Raji (cell line): Measurements from ENCODE around the gene PCDHGB3.
A peak's percentile ranks its signal among the peaks of the same experiment; 100 is the strongest.

Source experiments
- POLR2A ChIP-seq: IDR thresholded peaks from 2 replicates; pipeline ENCODE4 v1.6.1; 2011; ENCODE audit warnings: low read depth, low read length, control low read depth; ENCODE audit not compliant: insufficient read depth

PCDHGB3 gene

GRCh38 chr5:141369994-141370848, at the start of gene PCDHGB3:
TSS of gene PCDHGB3 (plus strand) at chr5:141370242. CDS start at chr5:141370395, 153 bp downstream.
- no peak for TF ChIP-seq POLR2A

DNA sequence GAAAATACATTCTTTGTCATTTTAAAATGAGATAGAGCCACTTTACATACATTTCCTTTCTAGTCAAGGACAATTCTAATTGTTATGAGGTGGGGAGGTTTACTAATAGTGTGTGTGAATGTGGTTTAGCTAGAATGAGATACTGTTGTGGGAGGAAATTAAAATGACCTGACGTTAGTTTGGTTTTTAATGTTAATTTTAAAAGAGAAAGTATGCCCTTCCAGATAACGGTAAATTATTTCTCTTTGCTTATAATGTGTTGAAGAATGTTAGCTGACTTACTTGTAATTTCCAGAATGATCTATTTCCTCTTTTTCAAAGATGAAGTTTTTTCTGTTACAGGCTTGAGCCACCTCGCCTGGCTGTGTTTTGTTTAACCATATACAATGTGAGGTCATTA, 47.8 kb upstream of the PCDHGB3 start:
- TF ChIP-seq POLR2A = no peak

- no peak for TF ChIP-seq POLR2A
Observed at GRCh38 chr5:141326088-141326854, 43.8 kb upstream of the PCDHGB3 start.

- no peak for TF ChIP-seq POLR2A
Observed at GRCh38 chr5:141328231-141328630, 41.8 kb upstream of the PCDHGB3 start.

GRCh38 chr5:141330299-141331080, 39.6 kb upstream of the PCDHGB3 start, which contains the start of gene PCDHGA1:
TSS of gene PCDHGA1 (plus strand) at chr5:141330514.
- no peak for TF ChIP-seq POLR2A

DNA sequence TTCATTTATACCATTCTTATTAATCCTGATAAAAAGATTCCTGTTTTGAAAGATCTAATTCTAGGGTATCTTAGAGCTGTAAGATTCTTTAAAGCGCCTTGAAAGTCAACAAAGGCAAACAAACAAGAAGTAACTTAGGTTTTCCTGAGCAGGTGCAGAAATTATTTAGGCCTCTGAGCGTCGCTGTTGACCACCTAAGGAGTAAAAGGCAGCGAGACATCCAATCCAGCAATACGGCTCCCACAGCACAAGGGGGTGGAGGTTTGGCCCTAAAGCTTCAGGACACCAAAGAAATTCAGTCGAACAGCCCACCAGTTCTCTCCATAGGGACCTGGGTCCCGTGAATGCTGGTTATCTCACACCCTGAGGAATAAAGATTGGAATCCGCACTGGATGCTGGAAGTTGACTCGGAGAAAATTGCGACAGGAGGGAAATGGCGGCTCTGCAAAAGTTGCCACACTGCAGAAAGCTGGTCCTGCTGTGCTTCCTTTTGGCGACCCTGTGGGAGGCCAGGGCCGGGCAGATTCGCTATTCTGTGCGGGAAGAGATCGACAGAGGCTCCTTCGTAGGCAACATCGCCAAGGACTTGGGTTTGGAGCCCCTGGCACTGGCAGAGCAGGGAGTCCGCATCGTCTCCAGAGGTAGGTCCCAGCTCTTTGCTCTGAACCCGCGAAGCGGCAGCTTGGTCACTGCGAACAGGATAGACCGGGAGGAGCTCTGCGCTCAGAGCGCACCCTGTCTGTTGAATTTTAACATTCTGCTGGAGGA, 31.3 kb upstream of the PCDHGB3 start, which contains the start of gene PCDHGA2:
Gene PCDHGA2, plus strand, starts transcription at position 223 of the 769 bp plus-strand sequence.
- TF ChIP-seq POLR2A = no peak

DNA sequence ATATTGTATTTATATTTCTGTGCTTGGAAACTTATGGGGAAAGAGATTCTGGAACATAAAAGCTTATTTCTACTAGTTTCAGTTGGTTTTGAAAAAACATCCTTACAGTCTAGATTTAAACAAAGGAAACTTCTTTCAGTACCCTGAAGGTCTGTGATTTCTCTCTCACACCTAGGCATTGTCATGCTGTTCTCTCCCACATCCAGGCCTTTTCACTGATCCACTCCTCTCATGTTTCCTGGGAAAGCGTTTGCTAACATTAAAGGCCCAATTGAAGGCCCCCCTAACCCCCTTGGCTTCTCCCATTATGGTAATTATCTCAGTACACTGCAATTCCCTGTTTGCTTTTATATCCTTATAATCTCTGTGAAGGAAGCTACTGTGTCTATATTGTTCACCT, 27.3 kb upstream of the PCDHGB3 start:
- TF ChIP-seq POLR2A = no peak

GRCh38 chr5:141343242-141343952, 26.6 kb upstream of the PCDHGB3 start, which contains the start of gene PCDHGA3:
TSS of gene PCDHGA3 (plus strand) at chr5:141343829. CDS start at chr5:141344034, 205 bp downstream.
- TF ChIP-seq POLR2A = no peak

- no peak for TF ChIP-seq POLR2A
Observed at GRCh38 chr5:141343953-141344463, 26.0 kb upstream of the PCDHGB3 start.

- no peak for TF ChIP-seq POLR2A
Observed at GRCh38 chr5:141345327-141345726, 24.7 kb upstream of the PCDHGB3 start.

GRCh38 chr5:141349917-141350619, 20.0 kb upstream of the PCDHGB3 start, which contains the start of gene PCDHGB1:
TSS of gene PCDHGB1 (plus strand) at chr5:141350099. CDS start at chr5:141350261, 162 bp downstream.
- peak; percentile 47; the same call in 1 of the 2 replicates for TF ChIP-seq POLR2A

DNA sequence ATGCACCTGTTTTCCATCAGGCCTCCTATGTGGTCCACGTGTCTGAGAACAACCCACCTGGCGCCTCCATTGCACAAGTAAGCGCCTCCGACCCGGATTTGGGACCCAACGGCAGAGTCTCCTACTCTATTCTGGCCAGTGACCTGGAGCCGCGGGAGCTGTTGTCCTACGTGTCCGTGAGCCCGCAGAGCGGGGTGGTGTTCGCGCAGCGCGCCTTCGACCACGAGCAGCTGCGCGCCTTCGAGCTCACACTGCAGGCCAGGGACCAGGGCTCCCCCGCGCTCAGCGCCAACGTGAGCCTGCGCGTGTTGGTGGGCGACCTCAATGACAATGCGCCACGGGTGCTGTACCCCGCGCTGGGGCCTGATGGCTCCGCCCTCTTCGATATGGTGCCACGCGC, 18.5 kb upstream of the PCDHGB3 start:
- no peak for TF ChIP-seq POLR2A
